ENCODE measurements around the gene ANTXRL.
"Not testable (repeated sequence)": the region's sequence is repeated elsewhere in the genome, so short reads cannot be mapped to it uniquely, and the experiment has no call there.

DNA sequence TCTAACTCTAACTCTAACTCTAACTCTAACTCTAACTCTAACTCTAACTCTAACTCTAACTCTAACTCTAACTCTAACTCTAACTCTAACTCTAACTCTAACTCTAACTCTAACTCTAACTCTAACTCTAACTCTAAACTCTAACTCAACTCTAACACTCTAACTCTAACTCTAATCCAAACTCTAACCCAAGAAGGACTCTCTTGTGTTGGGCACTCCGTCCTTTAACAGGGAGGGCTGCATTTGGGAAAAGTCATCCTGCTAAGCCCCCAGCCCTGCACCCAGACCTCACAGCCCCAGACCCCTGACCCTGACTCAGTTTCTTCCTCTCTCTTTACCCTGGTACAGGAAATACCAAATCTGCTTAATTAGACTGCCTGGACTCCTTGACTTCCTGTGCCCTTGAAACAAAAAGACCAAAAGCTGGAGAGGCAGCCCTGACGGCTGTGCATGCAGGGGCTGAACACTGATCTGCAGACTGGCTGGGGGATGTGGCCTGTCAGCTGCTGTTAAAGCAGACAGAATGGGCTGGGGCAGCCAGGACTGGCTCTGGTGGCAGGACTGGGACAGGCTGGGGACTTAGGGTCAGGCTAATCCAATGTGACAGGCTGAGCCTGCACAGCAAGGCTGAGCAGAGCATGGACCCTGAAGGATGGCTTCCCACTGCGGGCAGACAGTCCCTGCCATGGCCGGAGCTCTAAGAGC, 14.8 kb upstream of the ANTXRL start:
- TF ChIP-seq CTCF (conservative IDR thresholded peaks at IDR 0.05; ENCODE audit: low read depth, low read length); EZH2phosphoT487 (IDR thresholded peaks at IDR 0.05; ENCODE audit: borderline replicate concordance, low read length): not testable (repeated sequence)

All from PC-3 (cell line).